Upper lobe of left lung (tissue), 4 donors: ENCODE results near the gene LYRM2.

Source experiments
- CTCF ChIP-seq, 6 experiments: fragments of 450-650 bp in 4 of 6; fragments of 200-600 bp in 2 of 6; sonication (generic) in 2 of 6; IDR thresholded peaks; one replicate each; pipeline ENCODE4 v1.5.1; 2016 to 2019; ENCODE audit warnings: antibody characterized with exemption in 6 of 6
- POLR2A ChIP-seq, 4 donors: fragments of 450-650 bp; IDR thresholded peaks; one replicate each; pipeline ENCODE4 v1.5.1; 2016 to 2017; ENCODE audit warnings: antibody characterized with exemption in 4 of 4, mild to moderate bottlenecking in 2 of 4

DNA sequence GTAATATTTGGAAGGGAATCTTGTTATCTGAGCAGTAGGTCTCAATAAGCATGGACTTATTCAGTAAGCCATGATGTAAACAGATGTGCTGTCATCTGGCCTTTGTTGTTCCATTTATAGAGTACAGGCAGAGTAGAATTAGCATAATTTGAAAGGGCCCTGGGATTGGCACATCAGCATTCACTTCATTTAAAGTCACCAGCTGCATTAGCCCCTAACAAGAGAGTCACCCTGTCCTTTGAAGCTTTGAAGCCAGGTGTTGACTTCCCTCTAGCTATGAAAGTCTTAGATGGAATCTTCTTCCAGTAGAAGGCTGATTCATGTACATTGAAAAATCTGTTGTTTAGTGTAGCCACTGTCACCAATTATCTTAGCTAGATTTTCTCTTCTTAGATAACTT is 109.7 kb downstream of the LYRM2 start:
- TF ChIP-seq CTCF (IDR thresholded peaks at IDR 0.05): no peak
- no peak for TF ChIP-seq POLR2A (IDR thresholded peaks at IDR 0.05)
